Pancreas (tissue), 10 donors: ENCODE measurements around the gene POMT1. TPM values are rescaled to one million over a fixed set of nuclear protein-coding genes. Genes with fewer than 3 reads are reported as not detected.

Source experiments
- ATAC-seq, 4 donors: fragments of 200-7000 bp; cut with Tn5 transposase; one replicate each; pipeline versions ENCODE4 v1.8.0 to v1.9.1; 2020; ENCODE audit warnings: mild to moderate bottlenecking in 4 of 4, moderate library complexity in 4 of 4
- DNase-seq, 6 donors: peaks; one replicate each; pipeline ENCODE4 v3.0.0-alpha.2; 2020
- FAIRE-seq: peaks from 2 replicates; lab custom pipeline; 2012; peaks lifted over from hg19 to GRCh38; lab: Jason Lieb, UNC
- H3K27ac ChIP-seq, 4 donors: fragments of 200-600 bp; sonication (generic); 1 replicate in 3 of 4; 2 replicates in 1 of 4; pipeline versions ENCODE4 v1.5.0 to v1.8.0; 2020
- H3K27me3 ChIP-seq, 4 donors: fragments of 200-600 bp; one replicate each; pipeline ENCODE4 v1.8.0; 2021
- H3K36me3 ChIP-seq, 3 donors: fragments of 200-600 bp; sonication (generic) in 1 of 3; one replicate each; pipeline versions ENCODE4 v1.5.0 to v1.8.0; 2020 to 2021
- H3K4me1 ChIP-seq, 3 donors: fragments of 200-600 bp; one replicate each; pipeline ENCODE4 v1.8.0; 2021
- H3K4me3 ChIP-seq, 4 donors: fragments of 200-600 bp; sonication (generic) in 2 of 4; one replicate each; pipeline versions ENCODE4 v1.5.0 to v1.8.0; 2020 to 2021
- H3K9me3 ChIP-seq, 4 donors: fragments of 200-600 bp; one replicate each; pipeline ENCODE4 v1.8.0; 2021
- WGBS, 2 donors: extraction: QIAGEN DNeasy Blood & Tissue Kit; methylation state at CpG; one replicate each; pipeline ENCODE4 v1.1.7; 2013; 5-methylcytosine and 5-hydroxymethylcytosine counted together
- intact Hi-C, 3 donors: fragments of 100-400 bp; cut with DNase I; formaldehyde crosslinking; loops; one replicate each; pipeline versions ENCODE4 v1.11.1 to v1.14.2; 2022
- polyA plus RNA-seq, 2 donors: library from polyadenylated mRNA; stranded (reverse); fragments of 200-250 nt; gene quantifications; one replicate each; pipeline ENCODE4 v1.2.3, GENCODE V29; 2013
- total RNA-seq, 6 donors: library from RNA; stranded (reverse); fragmentation: NEBNext Ultra II Directional in 4 of 6; extraction: Animal tissue kit (Norgen Biotek cat#: 25700) in 4 of 6; gene quantifications; one replicate each; pipeline versions ENCODE4 v1.2.1 to v1.2.4, GENCODE V29; 2021 to 2023
- TF ChIP-seq, protein P1 (sequence below), 4 donors: fragments of 200-600 bp; sonication (generic) in 3 of 4; IDR thresholded peaks; one replicate each; pipeline versions ENCODE4 v1.5.0 to v1.8.0; 2021; ENCODE audit warnings: antibody characterized with exemption in 4 of 4
- donor health status: healthy with polysubstance abuse.
- donor health status: DM: no; HTN: no; CAD: no; lungs with moderate emphysema.
- donor health status: DM: no; HTN: no; CAD: no.
- donor health status: control.
- donor health status: control.
- donor health status: Bipolar disorder and iron deficiency.
- donor health status: DM: yes; HTN: yes; CAD: no.
- donor health status: DM: no; HTN: no; CAD: no.
- donor health status: DM: no; HTN: no; CAD: no.
- donor health status: DM: yes; HTN: yes; CAD: no.

Gene POMT1
- total and polyA plus RNA-seq, 8 donors: 11.3 to 66.5 (median 16.5) TPM

DNA sequence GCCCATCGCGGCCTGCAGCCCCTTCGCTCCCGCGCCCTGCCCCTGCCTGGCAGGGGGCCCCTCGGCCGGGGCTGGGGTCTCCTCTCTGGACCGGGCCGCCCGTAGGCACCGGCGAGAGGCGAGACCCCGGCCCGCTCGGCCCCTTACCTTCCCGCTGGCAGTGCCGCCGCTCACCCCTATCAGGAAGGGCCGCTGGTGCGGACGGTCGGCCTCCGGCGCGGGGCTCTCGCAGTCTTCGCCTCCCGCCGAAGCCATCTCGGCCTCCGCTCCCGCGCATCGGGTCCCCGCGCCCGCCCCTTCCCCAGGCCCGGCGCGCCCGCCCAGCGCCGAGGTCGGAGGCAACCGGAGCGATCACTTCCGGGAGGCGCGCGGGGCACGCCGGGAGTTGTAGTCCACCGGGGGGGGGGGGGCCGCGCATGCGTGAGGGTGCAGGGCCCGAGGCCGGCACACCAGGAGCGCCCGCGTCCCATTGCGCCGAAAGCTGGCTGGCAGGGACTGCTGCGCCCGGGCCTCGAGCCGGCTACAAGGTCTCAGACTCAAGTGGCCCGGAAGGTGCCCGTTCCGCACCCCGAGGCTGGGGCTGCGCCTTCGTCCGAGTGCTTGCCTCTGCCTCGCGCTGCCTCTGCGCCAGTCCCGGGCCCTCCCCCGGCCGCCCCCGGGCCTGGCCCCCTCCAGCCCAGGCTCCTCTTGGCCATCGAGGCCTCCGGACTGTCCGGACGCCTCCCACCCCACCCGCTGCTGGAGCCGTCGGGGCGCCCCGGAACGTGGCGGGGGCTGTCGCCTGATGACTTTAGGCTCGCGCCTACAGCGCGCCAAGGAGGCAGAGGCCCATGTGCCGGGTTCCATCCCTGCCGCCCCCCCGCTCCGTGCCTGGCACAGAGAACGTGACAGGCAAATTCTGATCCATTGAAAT, 28.5 kb downstream of the POMT1 start, which contains the start of gene UCK1:
UCK1 (minus strand) TSS at position 344 of the 913 bp plus-strand sequence; CDS start at position 255, 89 bp downstream.
- DNase-seq (peak; percentile 68 to 91 (median 80)), ATAC-seq (peak; percentile 95 to 97 (median 96)), FAIRE-seq (no peak)
- H3K9me3 ChIP-seq: no peaks in the 10 kb centered on the region
- no peaks in the 10 kb centered on the region for H3K27me3 ChIP-seq
- peak within 1 kb of the TSS; percentile 55 to 69 (median 64) for H3K27ac ChIP-seq
- WGBS, 2 donors: 8 to 10% methylated on average over 62 to 103 of the region's 103 CpGs
- peaks cover 0 to 13% (median 0%) of the 10 kb centered on the region in 3 donors for H3K36me3 ChIP-seq
- TF ChIP-seq, protein P1, sequence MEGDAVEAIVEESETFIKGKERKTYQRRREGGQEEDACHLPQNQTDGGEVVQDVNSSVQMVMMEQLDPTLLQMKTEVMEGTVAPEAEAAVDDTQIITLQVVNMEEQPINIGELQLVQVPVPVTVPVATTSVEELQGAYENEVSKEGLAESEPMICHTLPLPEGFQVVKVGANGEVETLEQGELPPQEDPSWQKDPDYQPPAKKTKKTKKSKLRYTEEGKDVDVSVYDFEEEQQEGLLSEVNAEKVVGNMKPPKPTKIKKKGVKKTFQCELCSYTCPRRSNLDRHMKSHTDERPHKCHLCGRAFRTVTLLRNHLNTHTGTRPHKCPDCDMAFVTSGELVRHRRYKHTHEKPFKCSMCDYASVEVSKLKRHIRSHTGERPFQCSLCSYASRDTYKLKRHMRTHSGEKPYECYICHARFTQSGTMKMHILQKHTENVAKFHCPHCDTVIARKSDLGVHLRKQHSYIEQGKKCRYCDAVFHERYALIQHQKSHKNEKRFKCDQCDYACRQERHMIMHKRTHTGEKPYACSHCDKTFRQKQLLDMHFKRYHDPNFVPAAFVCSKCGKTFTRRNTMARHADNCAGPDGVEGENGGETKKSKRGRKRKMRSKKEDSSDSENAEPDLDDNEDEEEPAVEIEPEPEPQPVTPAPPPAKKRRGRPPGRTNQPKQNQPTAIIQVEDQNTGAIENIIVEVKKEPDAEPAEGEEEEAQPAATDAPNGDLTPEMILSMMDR (IDR thresholded peaks at IDR 0.05): no peak
- intact Hi-C loops: no loop called here
- H3K4me1 ChIP-seq: peaks cover 4 to 17% (median 4%) of the 10 kb centered on the region in 3 donors
- peak within 1 kb of the TSS; percentile 60 to 99 (median 96) for H3K4me3 ChIP-seq

DNA sequence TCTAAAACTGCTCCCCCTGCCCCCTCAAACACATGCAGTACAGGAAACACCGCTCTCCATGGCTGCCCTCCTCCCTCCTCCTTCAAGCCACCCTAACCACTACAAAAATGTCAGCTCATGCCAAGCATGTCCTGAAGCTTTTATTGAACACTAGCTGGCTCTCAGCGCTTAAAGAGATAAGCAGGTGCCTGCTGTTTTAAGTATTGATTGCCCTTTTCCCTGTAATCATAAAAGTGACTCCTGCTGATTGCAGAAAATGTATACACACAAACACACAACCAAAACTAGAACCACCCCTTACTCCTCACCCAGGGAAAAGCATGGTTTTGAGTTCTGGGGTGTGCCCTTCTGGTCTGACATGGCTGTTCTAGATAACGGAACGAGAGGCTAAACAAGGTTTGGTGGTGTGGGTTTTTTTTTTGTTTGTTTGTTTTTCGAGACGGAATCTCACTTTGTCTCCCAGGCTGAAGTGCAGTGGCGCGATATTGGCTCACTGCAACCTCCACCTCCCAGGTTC, 32.1 kb downstream of the POMT1 start:
- Histone ChIP-seq H3K36me3 (no peaks in the 10 kb centered on the region), H3K9me3 (no peaks in the 10 kb centered on the region), H3K4me3 (no peak overlapping the region), H3K4me1 (peaks cover 3 to 16% (median 4%) of the 10 kb centered on the region in 3 donors), H3K27me3 (no peaks in the 10 kb centered on the region), H3K27ac (no peak overlapping the region)
- WGBS, 2 donors: 10 to 11% methylated on average over 8 of the region's 8 CpGs
- peak; percentile 7 to 59 (median 45) for ATAC-seq
- TF ChIP-seq, protein P1 (IDR thresholded peaks at IDR 0.05): no peak
- FAIRE-seq: no peak
- DNase-seq: peak in 1 of 6 donors; percentile 50
- intact Hi-C loops: no loop called here

DNA sequence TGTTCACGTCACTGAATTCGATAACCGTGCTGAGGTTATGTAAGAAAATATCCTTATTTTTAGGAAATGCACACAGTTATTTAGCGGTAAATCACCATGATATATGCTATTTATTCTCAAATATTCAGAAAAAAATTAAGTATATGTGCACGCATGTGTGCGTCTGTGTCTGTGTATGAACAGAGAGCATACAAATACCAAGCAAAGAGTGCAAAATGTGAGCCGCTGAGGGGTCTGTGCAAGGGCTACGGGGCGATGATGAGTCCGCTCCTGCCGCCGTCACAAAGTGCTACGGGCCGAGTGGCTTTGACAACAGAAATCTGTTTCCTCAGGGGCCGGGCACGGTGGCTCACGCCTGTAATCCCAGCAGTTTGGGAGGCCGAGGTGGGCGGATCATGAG, 35.2 kb downstream of the POMT1 start:
- DNase-seq: no peak
- 96 to 97% methylated on average over 19 of the region's 19 CpGs for WGBS, 2 donors
- no peak for FAIRE-seq
- no peaks in the 10 kb centered on the region for H3K9me3 ChIP-seq
- intact Hi-C loops: no loop called here
- TF ChIP-seq, protein P1 (IDR thresholded peaks at IDR 0.05): no peak
- no peak overlapping the region for H3K4me3 ChIP-seq
- no peaks in the 10 kb centered on the region for H3K27me3 ChIP-seq
- H3K36me3 ChIP-seq: no peaks in the 10 kb centered on the region
- ATAC-seq: no peak
- no peak overlapping the region for H3K27ac ChIP-seq
- peaks cover 0 to 7% (median 0%) of the 10 kb centered on the region in 3 donors for H3K4me1 ChIP-seq

DNA sequence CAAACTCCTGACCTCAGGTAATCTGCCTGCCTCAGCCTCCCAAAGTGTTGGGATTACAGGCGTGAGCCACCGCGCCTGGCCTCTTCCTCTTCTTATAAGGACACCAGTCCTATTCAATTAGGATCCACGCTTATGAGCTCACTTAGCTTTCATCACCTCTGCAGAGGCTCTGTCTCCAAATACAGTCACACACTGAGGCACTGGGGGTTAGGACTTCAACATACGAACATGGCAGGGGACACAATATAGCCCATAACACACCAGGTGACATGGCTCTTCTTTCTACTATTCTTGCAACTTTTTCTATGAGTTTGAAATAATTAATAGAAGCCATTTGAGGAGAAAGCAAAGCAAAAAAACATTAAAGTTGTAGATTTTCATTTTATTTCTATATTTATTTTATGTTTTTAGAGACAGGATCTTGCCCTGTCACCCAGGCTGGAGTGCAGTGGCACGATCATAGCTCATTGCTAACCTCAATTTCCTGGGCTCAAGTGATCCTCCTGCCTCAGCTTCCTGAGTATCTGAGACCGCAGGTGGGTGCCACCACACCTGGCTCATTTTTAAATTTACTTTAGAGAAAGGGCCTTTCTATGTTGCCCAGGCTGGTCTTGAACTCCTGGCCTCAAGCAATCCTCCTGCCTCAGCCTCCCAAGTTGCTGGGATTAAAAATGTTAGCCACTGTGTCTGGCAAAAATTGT, 36.7 kb downstream of the POMT1 start:
- ATAC-seq: no peak
- TF ChIP-seq, protein P1 (IDR thresholded peaks at IDR 0.05): no peak
- Histone ChIP-seq H3K36me3 (no peaks in the 10 kb centered on the region), H3K9me3 (no peaks in the 10 kb centered on the region), H3K27ac (no peak overlapping the region), H3K27me3 (no peaks in the 10 kb centered on the region), H3K4me3 (no peak overlapping the region), H3K4me1 (peaks cover 0 to 7% (median 0%) of the 10 kb centered on the region in 3 donors)
- intact Hi-C loops: no loop called here
- FAIRE-seq: no peak
- no peak for DNase-seq
- 90 to 96% methylated on average over 7 of the region's 7 CpGs for WGBS, 2 donors
